GM12878 (cell line): Measurements from ENCODE around the gene C16orf86. TPM values are rescaled to one million over a fixed set of nuclear protein-coding genes. Genes with fewer than 3 reads are reported as not detected.

Experiments used
- ATAC-seq: fragments of 200-7000 bp; cut with Tn5 transposase; 3 replicates; pipeline ENCODE4 v1.9.1; 2020; ENCODE audit warnings: mild to moderate bottlenecking, moderate library complexity
- BruUV-seq: library from RNA; stranded (reverse); fragments of 400-500 nt; replicated peaks from 2 replicates; lab custom pipeline; 2021; lab: Mats Ljungman, UMichigan
- CTCF ChIA-PET: fragments of 300-600 bp; sonication (Branson Sonifier 250); formaldehyde crosslinking; extraction: SDS; loops from one replicate; lab custom pipeline; 2021; ENCODE audit warnings: inconsistent platforms; lab: Yijun Ruan, JAX
- POLR2A ChIA-PET: fragments of 350-600 bp; formaldehyde crosslinking; extraction: SDS; loops from one replicate; lab custom pipeline; 2021; ENCODE audit warnings: inconsistent platforms; lab: Charles Lee
- RAD21 ChIA-PET: fragments of 300-600 bp; sonication (Branson Sonifier 250); formaldehyde crosslinking; loops from one replicate; lab custom pipeline; 2023; ENCODE audit warnings: antibody characterized with exemption; ENCODE audit not compliant: unreplicated experiment; lab: Charles Lee
- SMC1A ChIA-PET: fragments of 300-600 bp; sonication (Branson Sonifier 250); formaldehyde crosslinking; loops from one replicate; lab custom pipeline; 2023; ENCODE audit not compliant: unreplicated experiment, uncharacterized antibody; lab: Charles Lee
- DNase-seq: peaks from one replicate; pipeline ENCODE4 v3.0.0-alpha.2; 2011; ENCODE audit warnings: low read depth, low spot score
- FAIRE-seq: peaks from 3 replicates; lab custom pipeline; 2011; peaks lifted over from hg19 to GRCh38; lab: Jason Lieb, UNC
- H2AFZ ChIP-seq: 2 replicates; pipeline ENCODE4 v1.6.0; 2011; ENCODE audit warnings: low read depth, low read length, control low read depth; ENCODE audit not compliant: control insufficient read depth
- H3K27ac ChIP-seq: 2 replicates; pipeline ENCODE4 v1.5.1; 2011; ENCODE audit warnings: control low read depth; ENCODE audit not compliant: control insufficient read depth, insufficient read depth
- H3K27me3 ChIP-seq, 2 experiments: replicated peaks in 1 of 2; 2 replicates each; pipeline versions ENCODE4 v1.6.0 to v1.6.1; 2011; ENCODE audit warnings: low read length in 1 of 2; ENCODE audit not compliant: control insufficient read depth in 2 of 2, insufficient read depth in 2 of 2
- H3K36me3 ChIP-seq, 2 experiments: 2 replicates each; pipeline ENCODE4 v1.5.1; 2011; ENCODE audit warnings: low read length in 1 of 2; ENCODE audit not compliant: control insufficient read depth in 2 of 2, insufficient read depth in 2 of 2
- H3K4me1 ChIP-seq: 2 replicates; pipeline ENCODE4 v1.6.1; 2011; ENCODE audit warnings: mild to moderate bottlenecking, low read length, moderate library complexity, mixed read lengths; ENCODE audit not compliant: control insufficient read depth, insufficient read depth
- H3K4me2 ChIP-seq: 2 replicates; pipeline ENCODE4 v1.6.0; 2011; ENCODE audit warnings: control low read depth; ENCODE audit not compliant: control insufficient read depth, insufficient read depth
- H3K4me3 ChIP-seq: fragments of 200-600 bp; sonication (generic); 2 replicates; pipeline ENCODE4 v1.5.1; 2016
- H3K79me2 ChIP-seq: 2 replicates; pipeline ENCODE4 v1.6.0; 2011; ENCODE audit warnings: low read length; ENCODE audit not compliant: control insufficient read depth, insufficient read depth
- H3K9ac ChIP-seq: 2 replicates; pipeline ENCODE4 v1.8.0; 2011; ENCODE audit warnings: low read length, control low read depth, mixed read lengths; ENCODE audit not compliant: control insufficient read depth, insufficient read depth
- H3K9me3 ChIP-seq: replicated peaks from 3 replicates; pipeline ENCODE4 v1.5.1; 2011; ENCODE audit warnings: mild to moderate bottlenecking, low read length; ENCODE audit not compliant: control insufficient read depth, insufficient read depth
- H4K20me1 ChIP-seq: 2 replicates; pipeline ENCODE4 v1.6.0; 2011; ENCODE audit not compliant: control insufficient read depth, insufficient read depth
- BHLHE40 ChIP-seq, 2 experiments: fragments of 450-650 bp in 1 of 2; IDR thresholded peaks; 2 replicates each; pipeline ENCODE4 v1.6.1; 2011 to 2017; ENCODE audit warnings: low read depth in 2 of 2, borderline replicate concordance in 1 of 2, improper control_type of control experiment in 1 of 2, low read length in 1 of 2, mild to moderate bottlenecking in 1 of 2
- CHD2 ChIP-seq: IDR thresholded peaks from 2 replicates; pipeline ENCODE4 v1.6.1; 2011; ENCODE audit warnings: low read depth, low read length, improper control_type of control experiment, borderline replicate concordance
- DPF2 ChIP-seq: fragments of 450-650 bp; IDR thresholded peaks from 2 replicates; pipeline ENCODE4 v1.6.1; 2017; ENCODE audit warnings: mild to moderate bottlenecking
- EED ChIP-seq: sonication (generic); IDR thresholded peaks from 2 replicates; pipeline ENCODE4 v1.6.1; 2016; ENCODE audit warnings: antibody characterized with exemption, low read depth
- HDGF ChIP-seq: fragments of 450-650 bp; IDR thresholded peaks from 2 replicates; pipeline ENCODE4 v1.6.1; 2016; ENCODE audit warnings: antibody characterized with exemption
- IKZF1 ChIP-seq: fragments of 450-650 bp; conservative IDR thresholded peaks from 2 replicates; pipeline ENCODE4 v1.6.1; 2017; ENCODE audit warnings: antibody characterized with exemption, mild to moderate bottlenecking
- KLF5 ChIP-seq: fragments of 450-650 bp; IDR thresholded peaks from 2 replicates; pipeline ENCODE4 v1.6.1; 2014; ENCODE audit warnings: mild to moderate bottlenecking; ENCODE audit not compliant: partially characterized antibody
- RBBP5 ChIP-seq: fragments of 200-600 bp; sonication (generic); conservative IDR thresholded peaks from 2 replicates; pipeline ENCODE4 v1.6.1; 2016
- SMC3 ChIP-seq: IDR thresholded peaks from 2 replicates; pipeline ENCODE4 v1.6.1; 2011; ENCODE audit warnings: low read length, improper control_type of control experiment, borderline replicate concordance
- SP1 ChIP-seq: IDR thresholded peaks from one replicate; pipeline ENCODE4 v1.6.1; 2011; ENCODE audit warnings: low read depth, low read length
- TCF12 ChIP-seq: IDR thresholded peaks from 2 replicates; pipeline ENCODE4 v1.6.1; 2011; ENCODE audit warnings: low read depth, mild to moderate bottlenecking, low read length
- ZNF687 ChIP-seq: fragments of 450-650 bp; IDR thresholded peaks from 2 replicates; pipeline ENCODE4 v1.6.1; 2017; ENCODE audit warnings: mild to moderate bottlenecking, moderate library complexity
- WGBS: methylation state at CpG from one replicate; pipeline ENCODE4 v1.1.6; 2016; ENCODE audit warnings: low lambda C conversion rate; ENCODE audit not compliant: insufficient replicate concordance, insufficient coverage; ENCODE audit errors: missing lambda C conversion rate; 5-methylcytosine and 5-hydroxymethylcytosine counted together
- in situ Hi-C: fragments of 300-500 bp; cut with MboI; formaldehyde crosslinking; loops from 9 replicates; pipeline ENCODE4 v1.14.3; 2018; ENCODE audit warnings: mixed read lengths
- intact Hi-C: fragments of 100-400 bp; cut with micrococcal nuclease; formaldehyde crosslinking; loops from one replicate; pipeline ENCODE4 v1.14.2; 2022; ENCODE audit not compliant: unreplicated experiment
- polyA plus RNA-seq, 11 experiments: library from polyadenylated mRNA; depleted of rRNA in 4 of 11; unstranded in 6 of 11; stranded (reverse) in 5 of 11; fragments of >200 nt; fragmentation: Nextera tagmentation in 4 of 11; fragmentation: Illumina TruSeq in 1 of 11; extraction: Ambion mirVana in 4 of 11; extraction: Trizol in 1 of 11; gene quantifications; 1 replicate in 1 of 11; 2 replicates in 10 of 11; pipeline versions ENCODE4 v1.2.1 to v1.2.3, GENCODE V29; 2011 to 2016; ENCODE audit warnings: inconsistent platforms in 2 of 11, missing spikeins in 2 of 11, low read depth in 1 of 11
- total RNA-seq, 4 experiments: library from RNA; depleted of rRNA in 3 of 4; stranded (reverse); fragments of >200 nt in 3 of 4; fragmentation: Illumina TruSeq in 1 of 4; extraction: Trizol in 1 of 4; gene quantifications; 2 replicates each; pipeline versions ENCODE4 v1.2.1 to v1.2.3, GENCODE V29; 2013 to 2021
- TF ChIP-seq, protein P1 (sequence below): fragments of 150-350 bp; IDR thresholded peaks from 2 replicates; pipeline ENCODE4 v1.6.1; 2016; ENCODE audit warnings: low read depth, low read length
- TF ChIP-seq, protein P2 (sequence below): IDR thresholded peaks from 2 replicates; pipeline ENCODE4 v1.6.1; 2011; ENCODE audit warnings: mild to moderate bottlenecking, low read depth, low read length, moderate library complexity; ENCODE audit not compliant: insufficient replicate concordance

C16orf86 gene
- total and polyA plus RNA-seq, 10 of the 15 experiments (the other 5 are each of a cell fraction or from before 2014, with no cell fraction given): 0.11 to 3.3 (median 1.6) TPM

DNA sequence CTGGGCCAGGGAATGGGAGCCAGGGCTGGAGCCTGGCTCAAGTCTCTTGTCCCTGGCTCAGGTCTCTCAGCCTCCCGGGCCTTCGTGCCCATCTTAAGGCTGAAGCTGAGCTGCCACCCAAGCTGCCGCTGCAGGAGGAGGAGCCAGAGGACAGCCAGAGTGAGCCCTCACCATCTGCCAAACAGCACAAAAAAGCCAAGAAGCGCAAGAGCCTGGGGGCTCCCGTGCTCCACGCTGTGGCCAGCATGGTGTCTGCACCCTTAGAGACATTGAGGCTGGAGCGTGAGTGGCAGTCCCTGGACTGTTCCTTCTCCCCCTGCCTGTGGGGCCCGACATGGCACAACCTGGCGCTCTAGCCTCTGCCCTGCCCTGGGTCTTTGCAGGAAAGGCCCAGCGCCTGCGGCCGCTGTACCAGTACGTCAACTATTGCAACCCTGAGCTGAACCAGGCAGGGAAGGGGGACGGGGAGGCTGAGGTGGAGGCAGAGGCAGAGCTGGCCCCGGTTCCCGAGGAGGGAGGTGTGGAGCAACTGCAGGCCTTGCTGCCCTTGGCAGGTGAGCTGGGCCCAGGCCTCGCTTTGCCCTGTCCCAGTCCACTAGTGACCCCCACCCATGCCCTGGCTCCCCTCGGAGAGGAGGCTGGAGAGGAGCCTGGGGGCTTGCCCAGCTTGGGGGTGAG, 1.3 kb downstream of the C16orf86 start:
- ChIA-PET CTCF (interaction anchor here (0.6 to 11.9 kb wide), 33 partner anchors 8 to 373 kb away, joined by 3 to 196 read pairs (median 3); partner anchors contain the start of genes ACD, ATP6V0D1, CARMIL2 and RANBP10), RAD21 (interaction anchor here (0.7 to 3.1 kb wide), 12 partner anchors 23 to 268 kb away, joined by 3 to 27 read pairs (median 5); partner anchors contain the start of genes ATP6V0D1, CARMIL2 and GFOD2), SMC1A (interaction anchor here (0.6 to 3.0 kb wide), 10 partner anchors 9 to 186 kb away, joined by 3 to 20 read pairs (median 4); partner anchors contain the start of genes ATP6V0D1 and RIPOR1), POLR2A (interaction anchor here (0.5 to 2.1 kb wide), 9 partner anchors 8 to 192 kb away, joined by 3 to 7 read pairs (median 4); partner anchors contain the start of gene ACD)
- no peak overlapping the region for H3K27ac ChIP-seq
- H3K27me3 ChIP-seq: no peaks in the 10 kb centered on the region
- no peaks in the 10 kb centered on the region for H4K20me1 ChIP-seq
- no TSS peak for BruUV-seq
- H3K9ac ChIP-seq: peak overlapping the region; percentile 61; the same call in 1 of the 2 replicates
- intact Hi-C loops (loop anchor here (1.0 to 5.0 kb wide), 3 partner anchors 121 to 176 kb away; no protein-coding TSS in a partner anchor), in situ Hi-C loops (no loop called here)
- ATAC-seq (peak; percentile 88), DNase-seq (peak; percentile 70), FAIRE-seq (peak; percentile 98)
- H3K4me2 ChIP-seq: peak overlapping the region; percentile 95
- H3K4me3 ChIP-seq: no peak overlapping the region
- no peaks in the 10 kb centered on the region for H3K9me3 ChIP-seq
- 22% methylated on average over 18 of the region's 18 CpGs for WGBS
- H2AFZ ChIP-seq: peak overlapping the region; percentile 76
- H3K4me1 ChIP-seq: peaks cover 34% of the 10 kb centered on the region
- H3K79me2 ChIP-seq: no peaks in the 10 kb centered on the region
- H3K36me3 ChIP-seq: no peaks in the 10 kb centered on the region
- TF ChIP-seq, protein P1, sequence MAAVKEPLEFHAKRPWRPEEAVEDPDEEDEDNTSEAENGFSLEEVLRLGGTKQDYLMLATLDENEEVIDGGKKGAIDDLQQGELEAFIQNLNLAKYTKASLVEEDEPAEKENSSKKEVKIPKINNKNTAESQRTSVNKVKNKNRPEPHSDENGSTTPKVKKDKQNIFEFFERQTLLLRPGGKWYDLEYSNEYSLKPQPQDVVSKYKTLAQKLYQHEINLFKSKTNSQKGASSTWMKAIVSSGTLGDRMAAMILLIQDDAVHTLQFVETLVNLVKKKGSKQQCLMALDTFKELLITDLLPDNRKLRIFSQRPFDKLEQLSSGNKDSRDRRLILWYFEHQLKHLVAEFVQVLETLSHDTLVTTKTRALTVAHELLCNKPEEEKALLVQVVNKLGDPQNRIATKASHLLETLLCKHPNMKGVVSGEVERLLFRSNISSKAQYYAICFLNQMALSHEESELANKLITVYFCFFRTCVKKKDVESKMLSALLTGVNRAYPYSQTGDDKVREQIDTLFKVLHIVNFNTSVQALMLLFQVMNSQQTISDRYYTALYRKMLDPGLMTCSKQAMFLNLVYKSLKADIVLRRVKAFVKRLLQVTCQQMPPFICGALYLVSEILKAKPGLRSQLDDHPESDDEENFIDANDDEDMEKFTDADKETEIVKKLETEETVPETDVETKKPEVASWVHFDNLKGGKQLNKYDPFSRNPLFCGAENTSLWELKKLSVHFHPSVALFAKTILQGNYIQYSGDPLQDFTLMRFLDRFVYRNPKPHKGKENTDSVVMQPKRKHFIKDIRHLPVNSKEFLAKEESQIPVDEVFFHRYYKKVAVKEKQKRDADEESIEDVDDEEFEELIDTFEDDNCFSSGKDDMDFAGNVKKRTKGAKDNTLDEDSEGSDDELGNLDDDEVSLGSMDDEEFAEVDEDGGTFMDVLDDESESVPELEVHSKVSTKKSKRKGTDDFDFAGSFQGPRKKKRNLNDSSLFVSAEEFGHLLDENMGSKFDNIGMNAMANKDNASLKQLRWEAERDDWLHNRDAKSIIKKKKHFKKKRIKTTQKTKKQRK: no peak
- TF ChIP-seq DPF2 (no peak), EED (0 out of 2 replicates have a peak, but pooled peaks have one; percentile 21), CHD2 (no peak), ZNF687 (peak; percentile 33; the same call in 1 of the 2 replicates), TCF12 (0 out of 2 replicates have a peak, but pooled peaks have one; percentile 15), SMC3 (peak; percentile 95), RBBP5 (no peak), SP1 (no peak), HDGF (peak; percentile 55; the same call in 1 of the 2 replicates), BHLHE40 (IDR thresholded peaks at IDR 0.05; ENCODE audit: borderline replicate concordance in 1 of 2, low read depth in 2 of 2, low read length in 1 of 2) (peak; percentile 40 to 61; a peak in 2 of 4 replicates), IKZF1 (peak; percentile 18; the same call in 1 of the 2 replicates), KLF5 (peak; percentile 47)
- TF ChIP-seq, protein P2, sequence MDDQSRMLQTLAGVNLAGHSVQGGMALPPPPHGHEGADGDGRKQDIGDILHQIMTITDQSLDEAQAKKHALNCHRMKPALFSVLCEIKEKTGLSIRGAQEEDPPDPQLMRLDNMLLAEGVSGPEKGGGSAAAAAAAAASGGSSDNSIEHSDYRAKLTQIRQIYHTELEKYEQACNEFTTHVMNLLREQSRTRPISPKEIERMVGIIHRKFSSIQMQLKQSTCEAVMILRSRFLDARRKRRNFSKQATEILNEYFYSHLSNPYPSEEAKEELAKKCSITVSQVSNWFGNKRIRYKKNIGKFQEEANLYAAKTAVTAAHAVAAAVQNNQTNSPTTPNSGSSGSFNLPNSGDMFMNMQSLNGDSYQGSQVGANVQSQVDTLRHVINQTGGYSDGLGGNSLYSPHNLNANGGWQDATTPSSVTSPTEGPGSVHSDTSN: peak; percentile 86
